ENCODE data around the gene ASCL3. TPM values are rescaled to one million over a fixed set of nuclear protein-coding genes. Genes with fewer than 3 reads are reported as not detected.
A peak's percentile ranks its signal among the peaks of the same experiment; 100 is the strongest.

Gene ASCL3
- total RNA-seq, 1 experiment from 2014 or later = not detected

DNA sequence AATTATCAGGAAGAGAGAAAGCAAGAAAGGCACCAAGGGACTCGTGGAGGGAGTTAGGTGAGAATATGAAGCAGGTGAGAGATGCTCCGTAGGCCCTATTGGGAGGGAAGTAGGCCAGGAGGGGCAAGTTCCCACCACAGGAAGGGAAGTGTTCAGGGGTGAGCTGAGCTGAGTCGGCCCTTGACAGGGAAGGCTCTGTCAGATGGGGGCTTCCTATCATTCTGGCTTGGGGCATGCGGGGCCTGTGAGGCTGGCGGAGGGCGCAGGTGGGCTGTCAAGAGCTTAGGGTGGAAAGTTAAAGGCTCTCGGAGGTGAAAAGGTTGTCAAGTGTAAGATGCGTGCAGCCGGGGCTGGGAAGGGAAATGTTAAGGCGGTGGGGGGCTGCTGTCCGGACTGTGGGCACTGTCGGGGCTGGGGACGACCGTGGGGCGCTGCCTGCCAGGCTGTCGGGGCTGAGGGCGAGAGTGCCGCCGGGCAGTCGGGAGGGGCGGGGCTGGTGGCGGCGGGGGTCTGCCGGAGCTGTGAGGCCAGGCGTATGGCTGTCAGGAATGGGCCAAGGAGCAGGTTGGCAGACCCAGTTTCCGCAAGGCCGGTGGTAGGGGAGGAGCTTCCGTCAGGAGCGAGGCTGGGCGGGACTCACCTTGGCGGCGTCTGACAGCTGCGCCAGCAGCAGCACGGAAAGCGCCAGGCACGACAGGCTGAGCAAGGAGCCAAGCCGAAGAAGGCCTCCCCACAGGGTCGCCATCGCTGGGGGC lies 20.9 kb upstream of the ASCL3 start:
- Histone ChIP-seq H3K4me3 (ENCODE audit: low read length) (peak overlapping the region; percentile 93), H3K4me1 (ENCODE audit: insufficient read depth, low read length) (peaks cover 31% of the 10 kb centered on the region), H2AFZ (ENCODE audit: low read length) (peak overlapping the region; percentile 96), H3K9me2 (replicated peaks; ENCODE audit: low read length) (no peaks in the 10 kb centered on the region), H4K20me1 (ENCODE audit: low read length) (no peaks in the 10 kb centered on the region), H3K27ac (ENCODE audit: low read length) (peak overlapping the region; percentile 89), H3K9ac (ENCODE audit: low read length) (peak overlapping the region; percentile 98), H3F3A (ENCODE audit: low read length, unreplicated experiment) (no peaks in the 10 kb centered on the region), H3K4me2 (ENCODE audit: low read length) (peak overlapping the region; percentile 89), H3K36me3 (ENCODE audit: low read depth, low read length) (no peaks in the 10 kb centered on the region), H3K79me2 (ENCODE audit: low read length) (peaks cover 48% of the 10 kb centered on the region), H3K27me3 (ENCODE audit: low read length) (no peaks in the 10 kb centered on the region), H3K9me3 (ENCODE audit: low read length) (no peaks in the 10 kb centered on the region)
- CTCF ChIA-PET = interaction anchor here (0.6 to 1.4 kb wide), 2 partner anchors 543 to 736 kb away, joined by 3 to 4 read pairs; no protein-coding TSS in a partner anchor
- no TSS peak for BruUV-seq (replicated peaks)
- DNase-seq (peak; percentile 70), ATAC-seq (peak; percentile 73)
- intact Hi-C loops (cut with micrococcal nuclease) = loop anchor here (2.0 to 5.0 kb wide), 2 partner anchors 174 to 275 kb away; no protein-coding TSS in a partner anchor
- no peak for TF ChIP-seq EZH2 (IDR thresholded peaks at IDR 0.05; ENCODE audit: low read length, unreplicated experiment)
- TF ChIP-seq, protein P1, sequence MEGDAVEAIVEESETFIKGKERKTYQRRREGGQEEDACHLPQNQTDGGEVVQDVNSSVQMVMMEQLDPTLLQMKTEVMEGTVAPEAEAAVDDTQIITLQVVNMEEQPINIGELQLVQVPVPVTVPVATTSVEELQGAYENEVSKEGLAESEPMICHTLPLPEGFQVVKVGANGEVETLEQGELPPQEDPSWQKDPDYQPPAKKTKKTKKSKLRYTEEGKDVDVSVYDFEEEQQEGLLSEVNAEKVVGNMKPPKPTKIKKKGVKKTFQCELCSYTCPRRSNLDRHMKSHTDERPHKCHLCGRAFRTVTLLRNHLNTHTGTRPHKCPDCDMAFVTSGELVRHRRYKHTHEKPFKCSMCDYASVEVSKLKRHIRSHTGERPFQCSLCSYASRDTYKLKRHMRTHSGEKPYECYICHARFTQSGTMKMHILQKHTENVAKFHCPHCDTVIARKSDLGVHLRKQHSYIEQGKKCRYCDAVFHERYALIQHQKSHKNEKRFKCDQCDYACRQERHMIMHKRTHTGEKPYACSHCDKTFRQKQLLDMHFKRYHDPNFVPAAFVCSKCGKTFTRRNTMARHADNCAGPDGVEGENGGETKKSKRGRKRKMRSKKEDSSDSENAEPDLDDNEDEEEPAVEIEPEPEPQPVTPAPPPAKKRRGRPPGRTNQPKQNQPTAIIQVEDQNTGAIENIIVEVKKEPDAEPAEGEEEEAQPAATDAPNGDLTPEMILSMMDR (conservative IDR thresholded peaks at IDR 0.05; ENCODE audit: low read depth, low read length) = no peak
- no peak for TF ChIP-seq EZH2phosphoT487 (IDR thresholded peaks at IDR 0.05; ENCODE audit: borderline replicate concordance, low read length)
- POLR2A ChIA-PET (ENCODE audit: unreplicated experiment) = interaction anchor here (0.5 to 1.0 kb wide), 4 partner anchors 50 to 1631 kb away, joined by 3 to 7 read pairs (median 4); no protein-coding TSS in a partner anchor

DNA sequence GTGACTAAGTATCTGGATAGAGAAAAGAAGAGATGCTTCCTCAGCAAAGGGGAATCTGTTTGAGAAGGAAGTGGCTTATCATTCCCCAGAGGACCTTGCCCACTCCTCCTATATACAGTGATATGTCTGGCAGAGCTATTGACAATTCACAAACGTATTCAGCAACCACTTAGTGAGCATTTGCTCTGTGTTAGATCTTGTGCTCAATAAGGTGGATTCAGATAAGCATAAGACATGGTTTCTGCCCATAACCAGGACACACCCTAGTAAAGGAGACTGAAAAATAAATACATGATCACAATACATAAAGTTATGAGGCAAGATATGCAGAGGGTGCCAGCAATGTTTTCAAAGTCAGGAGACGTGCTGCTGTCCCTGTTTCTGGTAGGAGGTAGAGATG lies 20.0 kb upstream of the ASCL3 start:
- Histone ChIP-seq H4K20me1 (ENCODE audit: low read length) (no peaks in the 10 kb centered on the region), H3F3A (ENCODE audit: low read length, unreplicated experiment) (no peaks in the 10 kb centered on the region), H3K79me2 (ENCODE audit: low read length) (peaks cover 54% of the 10 kb centered on the region), H3K9me3 (ENCODE audit: low read length) (no peaks in the 10 kb centered on the region), H3K9me2 (replicated peaks; ENCODE audit: low read length) (no peaks in the 10 kb centered on the region), H3K4me3 (ENCODE audit: low read length) (peak overlapping the region; percentile 93), H3K4me2 (ENCODE audit: low read length) (peak overlapping the region; percentile 89), H3K27ac (ENCODE audit: low read length) (no peak overlapping the region), H3K4me1 (ENCODE audit: insufficient read depth, low read length) (peaks cover 31% of the 10 kb centered on the region), H2AFZ (ENCODE audit: low read length) (no peak overlapping the region), H3K9ac (ENCODE audit: low read length) (peak overlapping the region; percentile 98), H3K27me3 (ENCODE audit: low read length) (no peaks in the 10 kb centered on the region), H3K36me3 (ENCODE audit: low read depth, low read length) (no peaks in the 10 kb centered on the region)
- DNase-seq (no peak), ATAC-seq (no peak)
- intact Hi-C loops (cut with micrococcal nuclease) = loop anchor here (5.0 kb wide), 1 partner anchor 174 kb away; no protein-coding TSS in a partner anchor
- BruUV-seq (replicated peaks) = no TSS peak
- CTCF ChIA-PET = no interaction called here
- POLR2A ChIA-PET (ENCODE audit: unreplicated experiment) = no interaction called here
- TF ChIP-seq, protein P1 (conservative IDR thresholded peaks at IDR 0.05; ENCODE audit: low read depth, low read length) = no peak
- no peak for TF ChIP-seq EZH2phosphoT487 (IDR thresholded peaks at IDR 0.05; ENCODE audit: borderline replicate concordance, low read length)
- no peak for TF ChIP-seq EZH2 (IDR thresholded peaks at IDR 0.05; ENCODE audit: low read length, unreplicated experiment)

DNA sequence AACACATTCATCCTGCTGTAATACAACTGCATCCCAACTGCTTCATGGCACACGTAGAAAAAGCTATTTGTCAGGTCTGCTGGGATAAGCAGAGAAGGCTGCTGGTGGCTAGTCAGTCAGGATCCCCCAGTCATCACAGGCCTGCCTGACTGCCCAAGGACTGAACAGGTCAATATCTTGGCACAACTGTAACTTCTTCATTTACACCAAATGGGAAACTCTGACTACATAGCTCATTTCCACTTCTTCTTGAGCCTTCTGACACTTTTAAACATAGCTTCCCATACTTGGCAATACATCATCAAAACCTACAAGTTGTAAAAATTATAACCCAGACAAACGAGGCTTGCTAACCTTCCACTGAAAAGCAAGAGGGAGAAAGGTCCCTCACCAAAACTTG lies 18.6 kb upstream of the ASCL3 start:
- no peak overlapping the region for H3K9ac ChIP-seq (ENCODE audit: low read length)
- no peaks in the 10 kb centered on the region for H4K20me1 ChIP-seq (ENCODE audit: low read length)
- no peak overlapping the region for H3K4me3 ChIP-seq (ENCODE audit: low read length)
- no peak overlapping the region for H3K27ac ChIP-seq (ENCODE audit: low read length)
- H3K79me2 ChIP-seq (ENCODE audit: low read length) = peaks cover 62% of the 10 kb centered on the region
- DNase-seq = no peak
- intact Hi-C loops (cut with micrococcal nuclease) = loop anchor here (5.0 kb wide), 1 partner anchor 176 kb away; no protein-coding TSS in a partner anchor
- H3K4me1 ChIP-seq (ENCODE audit: insufficient read depth, low read length) = peaks cover 31% of the 10 kb centered on the region
- TF ChIP-seq EZH2 (IDR thresholded peaks at IDR 0.05; ENCODE audit: low read length, unreplicated experiment) = no peak
- no peak for TF ChIP-seq EZH2phosphoT487 (IDR thresholded peaks at IDR 0.05; ENCODE audit: borderline replicate concordance, low read length)
- TF ChIP-seq, protein P1 (conservative IDR thresholded peaks at IDR 0.05; ENCODE audit: low read depth, low read length) = no peak
- H3K9me2 ChIP-seq (replicated peaks; ENCODE audit: low read length) = no peaks in the 10 kb centered on the region
- H3F3A ChIP-seq (ENCODE audit: low read length, unreplicated experiment) = no peaks in the 10 kb centered on the region
- ChIA-PET POLR2A (ENCODE audit: unreplicated experiment) (no interaction called here), CTCF (interaction anchor here (0.6 kb wide), 1 partner anchor 980 kb away, joined by 3 read pairs; no protein-coding TSS in a partner anchor)
- no peak overlapping the region for H2AFZ ChIP-seq (ENCODE audit: low read length)
- no peaks in the 10 kb centered on the region for H3K9me3 ChIP-seq (ENCODE audit: low read length)
- H3K4me2 ChIP-seq (ENCODE audit: low read length) = no peak overlapping the region
- no peak for ATAC-seq
- H3K36me3 ChIP-seq (ENCODE audit: low read depth, low read length) = no peaks in the 10 kb centered on the region
- BruUV-seq (replicated peaks) = no TSS peak
- H3K27me3 ChIP-seq (ENCODE audit: low read length) = no peaks in the 10 kb centered on the region

Measured in PC-3 (cell line).